ENCODE data around the gene GALNT10.

Gene GALNT10

DNA sequence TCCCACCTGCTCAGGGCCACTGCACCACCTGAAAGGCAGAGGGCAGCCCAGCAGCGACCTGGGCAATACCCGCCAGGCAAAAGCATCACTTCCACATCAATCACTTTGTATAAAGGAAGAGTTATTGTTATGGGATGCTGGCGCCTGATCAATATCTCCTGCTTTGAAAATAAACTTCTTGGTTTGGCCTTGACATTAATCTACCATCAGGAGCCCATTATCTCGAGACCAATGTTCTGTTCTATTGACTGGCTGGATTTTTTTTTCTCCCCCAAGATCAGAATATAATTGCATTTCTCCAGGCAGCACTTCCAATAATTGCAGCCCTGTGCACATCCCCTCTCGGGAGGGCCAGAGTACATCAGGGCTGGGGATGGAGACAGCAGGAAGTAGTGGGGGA, 210.8 kb downstream of the GALNT10 start:
- DNase-seq (ENCODE audit: low spot score), result no peak
- TF ChIP-seq, protein P1, sequence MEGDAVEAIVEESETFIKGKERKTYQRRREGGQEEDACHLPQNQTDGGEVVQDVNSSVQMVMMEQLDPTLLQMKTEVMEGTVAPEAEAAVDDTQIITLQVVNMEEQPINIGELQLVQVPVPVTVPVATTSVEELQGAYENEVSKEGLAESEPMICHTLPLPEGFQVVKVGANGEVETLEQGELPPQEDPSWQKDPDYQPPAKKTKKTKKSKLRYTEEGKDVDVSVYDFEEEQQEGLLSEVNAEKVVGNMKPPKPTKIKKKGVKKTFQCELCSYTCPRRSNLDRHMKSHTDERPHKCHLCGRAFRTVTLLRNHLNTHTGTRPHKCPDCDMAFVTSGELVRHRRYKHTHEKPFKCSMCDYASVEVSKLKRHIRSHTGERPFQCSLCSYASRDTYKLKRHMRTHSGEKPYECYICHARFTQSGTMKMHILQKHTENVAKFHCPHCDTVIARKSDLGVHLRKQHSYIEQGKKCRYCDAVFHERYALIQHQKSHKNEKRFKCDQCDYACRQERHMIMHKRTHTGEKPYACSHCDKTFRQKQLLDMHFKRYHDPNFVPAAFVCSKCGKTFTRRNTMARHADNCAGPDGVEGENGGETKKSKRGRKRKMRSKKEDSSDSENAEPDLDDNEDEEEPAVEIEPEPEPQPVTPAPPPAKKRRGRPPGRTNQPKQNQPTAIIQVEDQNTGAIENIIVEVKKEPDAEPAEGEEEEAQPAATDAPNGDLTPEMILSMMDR (IDR thresholded peaks at IDR 0.05; ENCODE audit: extremely low read depth, missing control alignments), result no peak

DNA sequence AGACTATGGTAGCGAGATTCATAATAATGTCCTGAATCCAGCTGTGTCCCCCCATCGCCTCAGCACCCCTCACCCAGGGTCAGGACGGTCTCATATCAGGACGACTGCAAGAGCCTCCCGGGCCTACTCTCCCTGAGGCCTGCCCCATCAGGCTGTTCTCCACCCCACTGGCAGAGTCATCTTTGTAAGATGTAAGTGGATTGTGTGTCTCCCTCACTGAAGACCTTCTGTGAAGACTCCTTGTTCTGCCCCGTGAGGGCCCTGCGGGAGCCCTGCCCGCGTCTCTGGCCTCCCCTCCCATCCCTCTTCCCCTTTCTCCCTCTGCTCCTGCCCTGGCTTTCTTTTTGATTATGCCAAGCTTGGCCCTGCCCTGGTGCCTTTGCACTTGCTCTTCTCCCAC, 211.4 kb downstream of the GALNT10 start:
- DNase-seq (ENCODE audit: low spot score), result no peak
- TF ChIP-seq, protein P1 (IDR thresholded peaks at IDR 0.05; ENCODE audit: extremely low read depth, missing control alignments), result no peak

DNA sequence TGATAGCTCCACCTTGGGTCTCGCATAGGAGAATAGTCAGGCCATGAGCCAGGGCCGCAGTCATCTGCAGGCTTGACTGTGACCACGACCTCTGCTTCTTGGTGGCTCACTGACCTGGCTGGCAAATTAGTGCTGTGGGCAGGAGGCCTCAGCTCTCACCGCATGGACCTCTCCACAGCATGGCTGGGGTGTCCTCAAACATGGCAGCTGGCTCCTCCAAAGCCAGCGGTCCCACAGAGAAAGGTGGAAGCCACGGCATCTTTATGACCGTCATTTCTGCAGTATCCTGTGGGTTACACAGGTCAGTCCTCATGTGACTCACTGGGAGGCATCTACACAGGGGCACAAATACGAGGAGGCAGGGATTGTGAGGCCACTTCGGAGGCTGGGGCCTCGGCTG, 212.1 kb downstream of the GALNT10 start:
- no peak for DNase-seq (ENCODE audit: low spot score)
- TF ChIP-seq, protein P1 (IDR thresholded peaks at IDR 0.05; ENCODE audit: extremely low read depth, missing control alignments), result no peak

DNA sequence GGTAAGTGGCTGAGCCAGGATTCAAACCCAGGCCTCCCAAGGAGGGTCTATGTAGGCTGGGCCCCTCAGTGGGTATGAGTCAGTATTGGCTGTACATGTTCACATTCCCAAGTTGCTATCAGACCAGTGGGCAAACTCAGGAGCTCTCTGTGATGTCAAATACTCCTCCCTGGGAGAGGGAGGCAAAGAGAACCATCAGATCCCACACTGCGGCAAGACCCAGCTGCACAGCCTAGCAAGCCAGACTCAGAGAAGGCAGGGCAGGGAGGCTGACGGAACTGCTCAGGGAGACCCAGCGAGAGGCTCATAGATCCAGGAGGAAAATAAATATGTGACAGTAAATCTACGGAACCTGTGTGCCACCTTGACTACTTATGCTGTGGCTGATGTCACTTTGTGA, 212.7 kb downstream of the GALNT10 start:
- DNase-seq (ENCODE audit: low spot score), result no peak
- TF ChIP-seq, protein P1 (IDR thresholded peaks at IDR 0.05; ENCODE audit: extremely low read depth, missing control alignments), result no peak

DNA sequence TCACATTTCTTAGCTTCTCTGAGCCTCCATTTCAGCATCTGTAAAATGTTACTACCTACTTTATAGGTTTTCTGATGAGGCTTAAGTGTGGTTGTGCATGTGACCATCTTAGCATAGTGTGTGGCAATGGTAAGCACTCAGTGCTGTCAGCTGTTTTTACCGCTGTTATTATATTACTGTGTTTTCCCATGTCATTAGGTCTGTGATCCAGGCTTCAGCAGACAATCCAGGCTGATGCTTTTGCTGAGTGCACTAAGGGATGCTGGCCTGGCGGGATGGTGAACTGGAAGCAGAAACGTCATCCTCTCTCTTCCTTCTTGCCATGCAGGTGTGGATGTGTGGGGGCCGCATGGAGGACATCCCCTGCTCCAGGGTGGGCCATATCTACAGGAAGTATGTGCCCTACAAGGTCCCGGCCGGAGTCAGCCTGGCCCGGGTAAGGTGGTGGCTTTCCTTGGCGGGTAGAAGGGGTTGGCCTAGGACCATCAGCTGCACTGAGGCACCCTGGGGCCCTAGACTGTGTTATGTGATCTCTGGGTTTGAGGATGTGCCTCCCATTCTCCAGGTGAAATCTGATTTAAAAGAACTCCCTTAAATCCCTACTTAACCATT, 213.3 kb downstream of the GALNT10 start:
- TF ChIP-seq, protein P1 (IDR thresholded peaks at IDR 0.05; ENCODE audit: extremely low read depth, missing control alignments), result no peak
- DNase-seq (ENCODE audit: low spot score), result no peak

DNA sequence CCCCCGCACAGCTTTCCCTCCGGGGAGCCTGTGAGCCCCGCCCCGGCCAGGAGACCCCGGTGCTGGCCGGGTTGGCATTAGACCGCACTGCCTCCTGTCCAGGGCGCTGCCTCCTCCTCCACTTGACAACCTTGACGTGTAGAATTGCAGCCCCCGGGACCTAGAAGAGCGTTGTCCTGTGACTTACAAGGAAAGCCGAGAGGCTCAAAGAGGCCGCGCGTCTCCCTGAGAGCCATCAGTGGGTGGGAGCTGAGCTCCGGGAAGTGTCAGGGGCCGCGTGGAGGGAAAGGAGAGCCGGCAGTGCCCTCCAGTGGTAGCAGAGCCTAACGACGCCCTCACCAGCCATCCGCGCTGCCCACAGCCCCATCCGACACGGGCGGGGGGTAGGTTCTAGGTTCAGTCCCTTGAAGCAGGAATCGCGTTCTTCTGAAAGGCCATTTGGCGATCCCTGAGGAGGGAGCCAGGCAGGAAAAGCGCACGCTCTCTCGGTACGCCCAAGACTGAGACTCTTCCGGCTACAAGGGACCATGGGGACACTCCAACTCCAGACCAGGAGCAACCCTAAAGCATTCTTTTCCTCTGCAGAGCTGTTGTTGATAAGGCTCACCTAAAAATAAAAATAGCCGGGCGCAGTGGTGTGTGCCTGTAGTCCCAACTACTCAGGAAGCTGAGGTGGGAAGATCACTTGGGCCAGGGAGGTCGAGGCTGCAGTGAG, 214.7 kb downstream of the GALNT10 start:
- peak; percentile 83 for DNase-seq (ENCODE audit: low spot score)
- TF ChIP-seq, protein P1 (IDR thresholded peaks at IDR 0.05; ENCODE audit: extremely low read depth, missing control alignments), result peak; percentile 79

DNA sequence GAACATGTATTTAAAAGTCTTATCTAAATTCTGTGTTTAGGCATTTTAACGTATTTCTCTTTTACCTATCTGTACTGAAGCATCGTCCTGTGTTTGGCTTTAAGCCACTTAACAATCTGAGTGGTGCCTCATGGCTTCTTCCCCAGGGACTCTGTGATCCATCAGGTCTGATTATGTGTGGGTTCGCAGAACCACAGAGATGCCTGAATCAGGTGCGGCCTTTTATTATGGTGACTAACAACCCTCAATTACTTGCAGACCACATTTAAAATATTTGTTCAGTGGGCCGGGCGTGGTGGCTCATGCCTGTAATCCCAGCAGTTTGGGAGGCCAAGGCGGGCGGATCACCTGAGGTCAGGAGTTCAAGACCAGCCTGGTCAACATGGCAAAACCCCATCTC, 215.7 kb downstream of the GALNT10 start:
- TF ChIP-seq, protein P1 (IDR thresholded peaks at IDR 0.05; ENCODE audit: extremely low read depth, missing control alignments), result no peak
- no peak for DNase-seq (ENCODE audit: low spot score)

Measured in GM20000 (cell line).